Muscle of leg (tissue), 9 donors: Measurements from ENCODE around the gene LRRC8D. TPM values are rescaled to one million over a fixed set of nuclear protein-coding genes. Genes with fewer than 3 reads are reported as not detected.

ENCODE experiments used
- polyA plus RNA-seq, 8 donors: library from polyadenylated mRNA; unstranded; fragments of 120-200 nt; gene quantifications; one replicate each; pipeline versions ENCODE4 v1.2.1 to v1.2.3, GENCODE V29; 2013; ENCODE audit warnings: inconsistent platforms in 1 of 8, low replicate concordance in 1 of 8; ENCODE audit not compliant: insufficient read length in 8 of 8, insufficient read depth in 1 of 8
- total RNA-seq: library from RNA; stranded (reverse); fragments of 120-200 nt; gene quantifications from one replicate; pipeline ENCODE4 v1.2.4, GENCODE V29; 2013

LRRC8D gene
- total and polyA plus RNA-seq, 9 donors: 6.2 to 10.5 (median 7.6) TPM

Other genes starting within 250 kb of the LRRC8D start
- 7.7 TPM for gene LRRC8C, start 187.9 kb upstream of the LRRC8D start, total RNA-seq
- gene LRRC8C, start 187.9 kb upstream of the LRRC8D start, polyA plus RNA-seq: 10 to 100 TPM in 1 of 8 donors, 1 to 10 TPM in 7; 5.3 to 11.2 (median 7.0) TPM
- 6.6 TPM for gene ZNF326, start 174.1 kb downstream of the LRRC8D start, total RNA-seq
- gene ZNF326, start 174.1 kb downstream of the LRRC8D start, polyA plus RNA-seq: 10 to 100 TPM; 18.5 to 26.5 (median 21.0) TPM